HFF-Myc (cell line): ENCODE results near the gene BLACAT1.

Experiments
- DNase-seq: peaks from one replicate; pipeline ENCODE4 v3.0.0-alpha.2; 2011; ENCODE audit warnings: low read depth; ENCODE audit errors: extremely low read depth
- H3K4me3 ChIP-seq: replicated peaks from 2 replicates; pipeline ENCODE4 v1.5.1; 2011; ENCODE audit warnings: low read depth, mild to moderate bottlenecking, control low read depth, low read length
- CTCF ChIP-seq: IDR thresholded peaks from 2 replicates; pipeline ENCODE4 v1.5.1; 2012; ENCODE audit warnings: mild to moderate bottlenecking, low read depth, low read length, control low read depth; ENCODE audit errors: missing control alignments

The BLACAT1 gene

GRCh38 chr1:205455581-205456382 is at the start of gene BLACAT1:
Gene BLACAT1 (minus strand): TSS chr1:205456045.
- no peak within 1 kb of the TSS for H3K4me3 ChIP-seq
- no peak for TF ChIP-seq CTCF
- DNase-seq = no peak

GRCh38 chr1:205505076-205505729 is 49.4 kb upstream of the BLACAT1 start:
- H3K4me3 ChIP-seq = peak overlapping the region; percentile 57
- DNase-seq = no peak
- no peak for TF ChIP-seq CTCF

GRCh38 chr1:205504311-205505075 is 48.6 kb upstream of the BLACAT1 start, which contains the start of gene CDK18:
Gene CDK18 (plus strand): TSS chr1:205504669. CDS start chr1:205523168, 18,499 bp downstream.
- DNase-seq = no peak
- H3K4me3 ChIP-seq = peak within 1 kb of the TSS; percentile 57
- TF ChIP-seq CTCF = no peak

- H3K4me3 ChIP-seq = no peak overlapping the region
- TF ChIP-seq CTCF = no peak
- no peak for DNase-seq
Observed at GRCh38 chr1:205502992-205503391, 47.1 kb upstream of the BLACAT1 start.

- no peak for DNase-seq
- TF ChIP-seq CTCF = no peak
- H3K4me3 ChIP-seq = no peak overlapping the region
Observed at GRCh38 chr1:205502111-205502810, 46.4 kb upstream of the BLACAT1 start.
